GM19438 (cell line): Measurements from ENCODE around the gene SC5D.

Experiments used
- ATAC-seq: cut with Tn5 transposase; IDR thresholded peaks from one replicate; pipeline ENCODE4 v1.9.1; 2021; ENCODE audit warnings: low read depth; ENCODE audit not compliant: unreplicated experiment

Gene SC5D, protein sequence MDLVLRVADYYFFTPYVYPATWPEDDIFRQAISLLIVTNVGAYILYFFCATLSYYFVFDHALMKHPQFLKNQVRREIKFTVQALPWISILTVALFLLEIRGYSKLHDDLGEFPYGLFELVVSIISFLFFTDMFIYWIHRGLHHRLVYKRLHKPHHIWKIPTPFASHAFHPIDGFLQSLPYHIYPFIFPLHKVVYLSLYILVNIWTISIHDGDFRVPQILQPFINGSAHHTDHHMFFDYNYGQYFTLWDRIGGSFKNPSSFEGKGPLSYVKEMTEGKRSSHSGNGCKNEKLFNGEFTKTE

DNA sequence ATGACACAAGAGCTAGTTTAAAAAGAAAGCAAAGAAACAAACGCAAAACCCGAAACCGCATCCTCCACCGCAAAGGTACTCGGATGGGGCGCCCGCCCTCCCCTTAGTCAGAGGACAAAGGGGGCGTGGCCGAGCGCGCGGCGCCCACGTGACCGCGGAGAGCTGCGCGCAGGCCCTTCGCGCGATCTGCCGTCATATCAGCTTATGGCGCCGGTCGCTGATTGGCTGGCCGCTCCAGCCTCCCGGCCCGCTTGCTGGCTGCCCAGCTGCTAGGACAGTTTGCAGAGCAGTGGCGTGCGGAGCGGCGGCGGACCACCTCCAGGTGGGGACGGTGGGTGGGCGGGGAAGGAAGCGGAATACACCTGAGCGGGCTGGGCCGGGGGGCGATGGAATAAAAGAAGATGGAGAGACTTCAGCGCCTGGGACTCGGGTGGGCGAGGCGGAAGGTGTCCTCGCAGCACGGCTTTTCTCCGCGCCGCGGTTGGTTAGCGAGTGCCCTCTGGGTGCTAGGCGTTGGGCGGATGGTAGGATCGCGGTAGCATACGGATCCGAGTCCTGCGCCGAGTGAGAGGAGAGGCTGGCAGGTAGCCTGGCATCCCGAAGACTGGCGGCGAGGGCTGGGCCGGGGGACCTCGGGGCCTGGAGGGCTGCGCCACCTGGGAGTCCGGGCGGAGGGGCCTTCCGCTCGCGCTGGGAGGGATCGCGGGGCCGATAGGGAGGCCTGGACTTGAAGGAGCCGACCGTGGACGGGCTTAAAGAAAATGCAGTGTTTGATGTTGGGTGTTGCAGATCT is at the start of gene SC5D:
SC5D (plus strand) TSS at position 277 of the 793 bp plus-strand sequence. CDS start 10,605 bp downstream, outside the sequence.
- ATAC-seq = peak; percentile 85

DNA sequence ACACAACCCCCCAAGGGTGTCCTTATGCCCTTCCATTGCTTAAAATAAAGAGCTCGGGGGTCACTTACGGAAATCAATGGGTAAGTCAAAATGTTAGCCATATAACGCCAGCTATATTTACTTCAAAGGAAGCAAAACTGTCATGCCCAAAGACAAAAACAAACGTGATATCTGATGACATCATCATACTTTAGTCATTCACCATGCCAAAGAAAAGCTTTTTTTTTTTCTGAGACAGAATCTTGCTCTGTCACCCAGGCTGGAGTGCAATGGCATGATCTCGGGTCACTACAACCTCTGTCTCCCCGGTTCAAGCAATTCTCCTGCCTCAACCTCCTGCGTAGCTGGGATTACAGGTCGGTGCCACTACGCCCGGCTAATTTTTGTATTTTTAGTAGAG is 47.7 kb upstream of the SC5D start:
- no peak for ATAC-seq

DNA sequence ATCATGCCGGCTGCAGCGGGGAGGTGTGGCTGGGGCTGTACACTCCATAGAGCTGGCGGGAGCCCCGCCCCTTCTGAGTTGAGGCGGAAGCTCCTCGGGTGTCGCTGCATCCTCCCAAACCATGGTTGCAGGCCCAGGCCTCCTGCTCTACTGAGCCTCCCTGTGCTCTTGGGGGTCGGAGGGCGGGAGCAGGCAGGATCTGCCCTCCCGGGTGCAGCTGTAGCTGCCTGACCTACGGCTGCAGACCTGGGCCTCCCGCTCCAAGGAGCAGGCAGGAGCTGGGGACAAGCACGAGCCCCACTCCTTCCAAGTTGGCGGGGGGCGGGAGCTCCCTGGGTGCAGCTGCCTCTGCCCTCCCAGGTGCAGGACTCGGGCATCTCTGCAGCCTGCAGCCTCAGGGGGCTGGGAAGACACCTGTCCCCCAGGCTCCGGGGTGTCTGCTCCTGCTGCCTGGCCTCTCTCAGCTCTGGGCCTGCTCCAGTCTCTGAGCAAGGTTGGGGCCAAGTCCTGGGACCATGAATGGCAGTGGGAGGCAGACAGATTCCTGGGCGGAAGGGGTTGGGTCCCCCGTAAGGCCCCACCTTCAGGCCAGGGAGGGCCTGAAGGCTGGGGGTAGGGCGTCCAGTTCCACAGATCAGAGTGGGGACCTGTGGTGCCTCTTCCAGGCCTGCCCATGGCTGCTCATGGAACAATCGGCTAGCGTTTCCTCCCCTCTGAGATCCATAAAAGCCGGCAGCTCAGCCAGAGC is 46.4 kb upstream of the SC5D start:
- ATAC-seq = no peak

DNA sequence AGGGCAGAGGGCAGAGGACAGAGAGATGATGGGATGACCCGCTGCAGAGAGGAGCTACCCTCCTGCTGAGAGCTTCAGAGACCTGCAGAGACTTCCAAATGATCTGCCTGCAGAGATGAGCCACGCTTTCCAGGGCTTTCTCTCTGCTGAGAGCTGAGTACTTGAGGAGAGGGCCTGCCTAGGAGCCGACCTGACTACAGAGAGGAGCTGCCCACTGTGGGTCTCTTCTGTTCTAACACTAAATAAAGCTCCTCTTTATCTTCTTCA is 45.9 kb upstream of the SC5D start:
- ATAC-seq = no peak

DNA sequence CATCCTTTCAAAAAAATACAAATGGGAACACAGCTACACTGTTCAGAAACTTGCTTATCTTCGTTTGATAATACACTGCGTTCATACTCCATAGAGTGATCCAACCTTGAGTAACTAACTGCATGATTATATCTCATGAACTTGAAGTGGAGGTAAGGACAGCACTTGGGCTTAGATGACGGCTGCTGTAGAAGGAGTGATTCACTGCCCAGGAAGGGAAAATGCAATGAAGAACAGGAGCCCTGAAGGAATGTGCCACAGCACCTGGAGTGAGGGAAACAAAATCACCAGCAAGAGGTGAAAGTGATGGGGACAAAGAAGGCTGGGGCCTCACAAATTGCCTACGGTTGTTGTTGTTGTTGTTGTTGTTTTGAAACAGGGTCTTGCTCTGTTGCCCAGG is 44.1 kb upstream of the SC5D start:
- ATAC-seq = no peak

DNA sequence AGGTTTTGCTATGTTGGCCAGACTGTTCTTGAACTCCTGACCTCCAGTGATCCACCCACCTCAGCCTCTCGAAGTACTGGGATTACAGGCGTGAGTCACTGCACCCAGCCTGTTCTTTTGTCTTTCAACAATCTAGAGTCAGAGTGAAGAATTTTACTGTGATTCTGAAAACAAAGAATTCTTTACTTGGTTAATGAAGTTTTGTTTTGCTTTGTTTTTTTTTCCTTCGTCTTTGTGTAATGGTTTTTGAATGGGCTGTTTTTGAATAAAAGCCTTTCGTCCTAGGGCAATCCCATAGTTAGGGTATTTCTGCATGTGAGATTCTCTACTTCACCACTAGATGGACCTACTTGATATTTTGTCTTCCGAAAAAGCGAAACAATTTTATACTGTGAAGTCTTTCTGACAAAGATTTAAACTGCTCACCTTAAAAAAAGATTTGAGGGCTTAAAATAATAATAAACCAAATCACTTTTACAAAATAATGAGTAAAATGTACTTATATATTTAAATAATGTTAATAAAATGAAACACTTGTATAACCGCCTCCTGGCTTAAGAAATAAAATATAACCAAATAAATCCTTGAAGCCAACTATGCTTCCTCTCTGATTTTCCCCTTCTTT is 43.4 kb upstream of the SC5D start:
- ATAC-seq = no peak

DNA sequence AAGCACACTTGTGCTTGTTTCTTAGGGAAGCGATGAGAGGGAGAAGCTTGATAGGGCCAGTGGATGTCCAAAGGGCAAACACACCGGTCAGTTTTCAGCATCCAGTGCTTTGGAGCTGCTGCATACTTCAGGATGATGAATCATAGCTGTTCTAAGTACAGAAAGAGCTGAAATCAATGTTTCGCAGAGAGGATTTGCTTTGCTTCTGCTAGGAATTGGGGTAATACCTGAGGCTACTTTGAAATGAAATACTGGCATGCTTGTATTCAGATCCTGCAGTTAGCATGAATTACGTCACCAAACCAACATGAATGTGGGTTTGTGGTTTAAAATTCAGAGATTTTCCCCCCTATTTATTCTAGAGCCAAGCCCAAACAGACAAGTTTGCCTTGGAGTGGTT is 41.7 kb upstream of the SC5D start:
- no peak for ATAC-seq

DNA sequence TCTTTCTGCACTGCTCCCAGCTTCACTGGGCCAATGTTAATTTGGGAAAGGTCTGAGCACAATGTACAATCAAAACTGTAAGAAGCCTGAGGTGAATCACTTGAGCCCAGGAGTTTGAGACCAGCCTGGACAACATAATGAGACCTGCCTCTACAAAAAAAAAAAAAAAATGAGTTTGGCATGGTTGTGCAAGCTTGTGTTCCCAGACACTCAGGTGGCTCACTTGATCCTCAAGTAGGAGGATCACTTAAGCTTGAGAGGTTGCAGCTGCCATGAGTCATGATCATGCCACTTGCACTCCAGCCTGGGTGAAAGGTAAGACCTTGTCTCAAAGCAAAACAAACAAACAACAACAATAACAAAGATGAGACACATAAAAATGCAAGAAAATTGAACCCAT is 38.6 kb upstream of the SC5D start:
- ATAC-seq = no peak

DNA sequence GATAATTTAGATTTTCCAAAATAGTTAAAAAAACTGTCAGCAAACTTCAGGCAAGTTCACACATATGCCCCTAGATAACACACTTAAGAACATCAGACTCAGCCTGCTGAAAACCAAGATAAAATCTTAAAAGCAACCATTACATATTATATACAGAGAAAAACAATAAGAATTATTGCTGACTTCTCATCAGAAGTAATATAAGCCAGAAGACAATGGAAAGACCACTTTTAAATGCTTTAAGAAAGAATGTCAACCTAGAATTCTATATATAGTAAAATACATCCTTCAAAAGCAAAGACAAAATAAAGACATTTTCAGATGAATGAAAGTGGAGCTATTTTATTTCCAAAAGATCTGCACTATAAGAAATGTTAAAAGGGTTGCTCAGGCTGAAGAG is 37.8 kb upstream of the SC5D start:
- ATAC-seq = no peak

DNA sequence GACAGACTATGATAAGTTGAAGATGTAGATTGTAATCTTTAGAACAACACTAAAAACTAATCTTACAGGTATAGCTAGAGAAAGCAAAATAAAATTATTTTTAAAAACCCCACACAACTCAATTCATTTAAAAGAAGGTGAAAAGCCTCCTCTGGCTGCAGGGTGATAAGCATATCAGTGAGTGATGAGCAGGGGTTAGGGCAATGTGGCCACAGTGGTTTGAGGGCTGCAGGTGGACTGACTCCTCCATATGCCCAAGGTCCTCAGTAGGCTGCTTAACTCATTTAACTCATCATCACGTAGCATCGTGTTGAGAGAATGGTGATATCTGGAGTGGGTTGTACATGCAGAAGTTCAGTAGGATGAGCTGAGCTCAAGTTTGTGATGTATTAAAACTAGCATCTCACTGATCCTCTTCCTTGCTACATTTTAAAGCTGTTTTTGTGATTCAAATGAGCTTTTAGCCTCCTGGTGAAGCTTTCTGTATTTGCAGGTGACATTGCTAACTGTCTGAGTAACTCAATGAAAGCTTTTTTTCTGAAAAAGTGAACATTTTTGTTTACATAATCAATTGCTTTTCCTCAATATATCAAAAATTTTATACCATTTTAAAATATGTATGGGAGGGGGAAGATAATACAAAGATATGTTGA is 37.0 kb upstream of the SC5D start:
- no peak for ATAC-seq

DNA sequence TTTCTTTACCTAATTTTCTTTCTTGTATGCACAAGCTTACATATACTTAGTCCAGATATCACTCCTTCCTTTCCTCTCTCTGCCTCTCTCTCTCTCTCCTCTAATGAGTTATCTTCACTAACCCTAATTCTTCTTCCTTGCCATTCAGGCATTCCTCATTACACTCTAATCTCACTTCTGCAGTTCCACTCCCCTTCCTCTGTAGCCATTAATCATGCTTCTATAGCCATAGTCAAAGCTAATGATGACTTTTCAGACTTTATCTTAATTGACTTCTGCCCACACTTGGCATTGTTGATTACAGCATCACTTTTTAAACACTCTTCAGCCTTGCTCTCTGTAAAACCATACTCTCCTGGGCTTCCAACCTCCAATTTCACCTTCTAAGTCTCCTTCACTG is 35.3 kb upstream of the SC5D start:
- ATAC-seq = no peak

DNA sequence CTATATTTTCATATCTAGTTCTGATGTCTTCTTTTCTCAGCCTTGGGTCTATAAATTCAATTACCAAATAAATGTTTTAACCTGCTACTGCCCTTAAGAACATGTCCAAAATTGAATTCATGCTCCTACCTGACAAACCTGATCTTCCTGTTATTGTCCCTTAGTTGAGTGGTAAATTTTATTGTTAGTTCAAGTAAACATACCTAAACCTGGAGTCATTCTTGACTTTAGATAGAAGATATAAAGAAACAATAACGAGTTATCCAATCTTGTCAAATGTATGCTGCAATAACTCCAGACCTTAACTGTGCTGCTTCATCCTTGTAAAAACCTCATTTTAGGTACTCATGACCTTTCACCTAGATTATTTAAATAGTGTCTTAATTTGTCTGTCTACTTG is 34.6 kb upstream of the SC5D start:
- no peak for ATAC-seq

DNA sequence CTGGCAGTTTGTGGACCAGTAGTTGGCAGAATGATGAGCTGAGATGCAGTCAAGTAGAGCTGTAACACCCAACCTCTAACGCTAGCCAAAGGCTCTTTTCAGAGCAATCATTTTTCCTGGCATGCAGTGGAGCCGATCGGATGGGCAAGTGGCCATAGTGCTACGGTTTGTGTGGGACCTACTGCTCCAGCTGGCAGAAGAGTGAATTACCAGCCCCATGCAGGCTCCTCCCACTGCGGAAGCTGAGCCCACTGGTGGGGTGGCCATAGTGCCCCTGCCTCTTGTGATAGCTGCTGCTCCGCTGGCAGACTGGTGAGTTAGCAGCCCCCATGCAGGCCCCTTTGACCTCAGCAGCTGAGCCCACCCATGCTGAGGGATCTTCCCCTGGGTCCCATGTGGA is 27.0 kb upstream of the SC5D start:
- no peak for ATAC-seq

DNA sequence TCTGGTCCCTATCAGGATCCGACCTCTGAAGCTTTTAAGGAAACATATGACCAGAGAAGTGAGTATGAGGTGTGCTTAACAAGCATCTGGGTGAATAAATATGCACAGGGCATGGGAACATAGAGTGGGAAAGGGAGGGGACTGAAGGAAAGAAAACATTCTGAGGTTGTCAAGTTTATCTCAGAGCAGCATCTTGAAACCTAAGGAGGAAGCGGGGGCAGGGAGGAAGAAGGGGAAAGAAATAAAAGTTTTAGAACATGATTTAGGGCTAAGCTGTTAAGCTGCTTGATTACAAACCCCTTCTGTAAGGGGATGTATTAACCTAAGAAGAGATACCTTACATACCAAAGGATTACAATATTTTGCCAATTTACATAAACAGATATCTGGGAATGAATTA is 24.0 kb upstream of the SC5D start:
- no peak for ATAC-seq

DNA sequence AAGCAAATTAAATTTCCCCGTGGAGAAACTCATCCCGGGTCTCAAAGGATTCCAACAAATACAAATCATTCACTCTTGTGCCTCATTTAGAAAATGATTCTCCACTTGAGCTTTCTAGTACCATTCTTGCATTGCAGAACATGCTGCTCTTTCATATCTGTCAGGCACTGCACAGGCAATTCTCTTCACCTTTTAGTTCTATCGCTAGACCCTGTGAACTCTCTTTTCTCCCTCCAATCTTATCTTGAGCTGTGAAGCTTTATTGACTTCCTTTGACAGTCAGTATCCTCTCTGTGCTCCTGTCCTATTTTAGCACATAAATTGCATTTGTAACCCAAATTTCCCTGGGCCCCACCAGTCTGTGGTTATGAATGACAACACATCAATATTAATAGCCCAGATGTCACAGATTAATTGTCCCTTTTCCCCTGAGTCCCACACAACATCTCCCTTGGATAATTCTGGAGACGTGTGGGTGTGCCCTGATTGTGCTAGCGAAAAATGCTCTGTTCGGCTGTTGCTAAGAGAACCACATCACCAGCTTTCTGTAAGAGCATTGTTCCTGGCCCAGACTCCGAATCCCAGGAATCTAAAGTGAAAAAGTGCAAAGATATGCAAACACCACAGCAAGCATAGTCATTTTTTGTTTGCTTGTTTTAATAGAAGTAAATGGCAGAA is 22.4 kb upstream of the SC5D start:
- ATAC-seq = no peak

DNA sequence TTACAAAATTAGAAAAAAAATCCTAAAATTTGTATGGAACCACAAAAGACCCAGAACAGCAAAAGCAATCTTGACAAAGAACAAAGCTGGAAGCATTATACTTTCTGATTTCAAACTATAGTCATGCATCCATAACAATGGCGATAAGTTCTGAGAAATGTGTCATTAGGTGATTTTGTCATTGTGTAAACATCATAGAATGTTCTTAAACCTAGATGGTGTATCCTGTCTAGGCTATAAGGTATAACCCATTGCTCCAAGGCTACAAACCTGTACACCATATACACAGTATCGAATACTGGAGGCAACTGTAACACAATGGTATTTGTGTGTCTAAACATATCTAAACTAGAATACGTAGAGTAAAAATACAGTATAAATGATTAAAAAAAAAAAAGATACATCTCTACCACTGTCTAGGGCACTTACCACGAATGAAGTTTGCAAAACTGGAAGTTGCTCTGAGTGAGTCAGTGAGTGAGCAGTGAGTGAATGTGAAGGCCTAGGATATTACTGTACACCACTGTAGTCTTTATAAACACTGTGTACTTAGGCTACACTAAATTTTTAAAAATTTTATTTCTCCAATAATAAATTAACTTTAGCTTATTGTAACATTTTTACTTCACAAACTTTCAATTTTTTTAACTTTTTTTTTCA is 18.1 kb upstream of the SC5D start:
- no peak for ATAC-seq

DNA sequence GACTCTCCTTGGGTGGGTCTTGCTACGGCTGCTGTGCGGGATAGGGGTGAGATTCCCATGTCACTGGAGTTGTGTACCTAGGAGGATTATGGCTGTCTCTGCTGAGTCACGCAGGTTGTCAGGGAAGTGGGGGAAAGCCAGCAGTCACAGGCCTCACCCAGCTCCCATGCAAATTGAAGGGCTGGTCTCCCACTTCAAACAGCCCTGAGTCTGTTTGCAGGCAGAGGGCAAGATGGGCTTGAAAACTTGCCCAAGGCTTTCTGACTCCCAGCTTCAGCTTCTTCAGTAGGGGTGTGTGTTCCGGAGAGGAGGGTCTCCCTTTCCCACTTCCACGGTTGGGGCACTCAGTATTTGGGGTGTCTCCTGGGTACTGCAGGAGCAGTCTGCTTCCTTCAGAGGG is 10.9 kb upstream of the SC5D start:
- ATAC-seq = no peak

DNA sequence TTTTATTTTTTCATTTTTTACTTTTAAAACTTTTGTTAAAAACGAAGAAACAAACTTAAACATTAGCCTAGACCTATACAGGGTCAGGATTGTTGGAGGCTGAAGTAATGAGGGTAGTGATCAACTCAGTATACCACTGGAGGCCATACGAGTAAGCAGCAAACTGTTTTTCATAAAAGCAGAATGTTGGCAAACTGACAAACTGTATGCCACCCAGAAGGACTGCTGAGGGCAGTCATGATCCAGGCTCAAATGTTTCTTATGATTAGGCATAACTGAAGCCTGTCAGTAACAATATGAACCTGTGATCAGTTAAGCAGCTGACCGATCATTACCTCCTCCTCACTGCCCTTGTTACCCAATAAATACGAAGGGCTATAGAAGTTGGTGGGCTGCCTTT is 10.2 kb upstream of the SC5D start:
- no peak for ATAC-seq

DNA sequence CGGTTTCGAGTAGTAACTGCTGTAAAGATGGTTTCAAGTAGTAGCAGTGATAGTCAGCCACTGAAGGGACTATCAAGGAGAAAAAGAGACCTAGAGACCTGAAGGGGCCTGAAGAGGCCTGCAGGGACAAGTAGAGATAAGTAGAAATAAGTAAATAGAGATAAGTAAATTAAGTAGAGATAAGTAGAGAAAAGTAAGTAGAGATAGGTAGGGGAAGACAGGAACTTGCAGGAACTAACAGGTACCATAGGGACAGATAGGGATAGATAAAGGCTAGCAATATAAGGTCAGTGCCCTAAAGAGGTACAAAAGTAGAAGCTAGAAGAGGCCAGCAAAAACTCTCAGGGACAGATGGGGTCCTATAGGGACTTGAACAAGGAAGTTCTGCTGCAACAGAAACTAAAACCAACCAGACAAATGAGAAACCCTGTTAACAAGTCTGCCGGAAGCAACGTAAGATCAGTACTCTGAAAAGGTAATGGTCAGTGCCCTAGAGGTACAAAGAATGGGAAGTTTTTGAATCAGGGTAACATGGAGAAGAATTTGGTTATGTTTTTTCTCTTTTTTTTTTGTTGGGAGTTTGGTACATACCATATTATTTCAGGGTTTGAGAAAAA is 9.6 kb upstream of the SC5D start:
- ATAC-seq = peak; percentile 96
